NCI-H1092 (cell line): ENCODE measurements around the gene MPP2.
"Not testable (repeated sequence)": the region's sequence is repeated elsewhere in the genome, so short reads cannot be mapped to it uniquely, and the experiment has no call there.

Experiments used
- DNase-seq: peaks from one replicate; lab custom pipeline; 2025; lab: John Stamatoyannopoulos, UW

Gene MPP2

GRCh38 chr17:43846221-43846712 lies 61.1 kb downstream of the MPP2 start:
- DNase-seq, result peak; percentile 37

GRCh38 chr17:43845766-43846165 lies 61.6 kb downstream of the MPP2 start:
- no peak for DNase-seq

DNA sequence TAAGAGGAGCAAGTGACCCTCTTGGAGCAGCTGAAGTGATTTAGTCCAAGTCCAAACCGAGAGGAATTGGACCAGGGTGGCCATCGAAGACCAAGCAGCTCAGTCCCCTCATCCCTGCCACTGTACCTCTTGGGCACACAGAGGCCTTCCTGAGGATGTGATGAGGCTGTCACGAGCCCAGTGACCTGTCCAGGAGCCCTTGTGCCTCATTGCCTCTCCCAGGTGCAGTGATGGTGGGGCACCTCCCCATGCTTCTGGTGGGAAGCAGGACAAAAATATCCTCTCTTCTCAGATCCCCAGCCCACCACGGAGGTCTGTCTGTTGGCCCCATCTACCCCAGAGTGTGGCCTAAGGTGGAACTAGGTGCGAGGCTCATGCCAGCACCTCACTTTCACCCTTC lies 63.1 kb downstream of the MPP2 start:
- DNase-seq, result no peak

DNA sequence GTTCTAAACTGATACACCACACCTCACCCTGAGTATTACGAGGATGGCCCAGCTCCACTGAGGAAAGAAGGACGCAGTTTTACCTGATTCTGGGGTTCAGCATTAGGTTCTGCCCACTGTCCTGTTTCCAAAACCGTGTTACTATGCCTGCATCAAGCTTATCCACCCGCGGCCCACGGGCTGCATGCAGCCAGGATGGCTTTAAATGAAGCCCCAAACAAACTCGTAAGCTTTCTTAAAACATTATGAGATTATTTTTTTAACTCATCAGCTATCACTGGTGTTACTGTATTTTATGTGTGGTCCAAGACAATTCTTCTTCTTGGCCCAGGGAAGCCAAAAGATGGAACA lies 64.4 kb downstream of the MPP2 start:
- DNase-seq, result no peak

GRCh38 chr17:43842091-43842974 lies 65.0 kb downstream of the MPP2 start:
- DNase-seq, result not testable (repeated sequence)

DNA sequence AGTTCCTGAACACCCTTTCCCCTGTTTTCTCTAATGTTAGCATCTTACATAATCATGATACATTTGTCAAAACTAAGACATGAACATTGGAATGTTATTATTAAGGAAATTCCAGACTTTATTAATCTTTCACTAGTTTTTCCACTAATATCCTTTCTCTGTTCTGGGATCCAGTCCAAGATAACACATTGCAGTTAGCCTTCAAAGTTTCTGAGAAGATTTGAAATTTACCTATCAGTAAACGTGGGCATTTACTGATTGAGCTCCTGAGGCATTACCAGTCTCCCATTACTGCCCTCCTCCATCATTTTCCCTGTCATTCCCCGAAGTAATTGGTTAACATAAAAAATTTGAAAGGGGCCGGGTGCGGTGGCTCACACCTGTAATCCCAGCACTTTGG lies 66.1 kb downstream of the MPP2 start:
- DNase-seq, result no peak

GRCh38 chr17:43840814-43841213 lies 66.5 kb downstream of the MPP2 start:
- DNase-seq, result no peak

GRCh38 chr17:43839670-43840108 lies 67.6 kb downstream of the MPP2 start:
- DNase-seq, result peak; percentile 81

GRCh38 chr17:43834106-43834505 lies 73.2 kb downstream of the MPP2 start:
- DNase-seq, result no peak

DNA sequence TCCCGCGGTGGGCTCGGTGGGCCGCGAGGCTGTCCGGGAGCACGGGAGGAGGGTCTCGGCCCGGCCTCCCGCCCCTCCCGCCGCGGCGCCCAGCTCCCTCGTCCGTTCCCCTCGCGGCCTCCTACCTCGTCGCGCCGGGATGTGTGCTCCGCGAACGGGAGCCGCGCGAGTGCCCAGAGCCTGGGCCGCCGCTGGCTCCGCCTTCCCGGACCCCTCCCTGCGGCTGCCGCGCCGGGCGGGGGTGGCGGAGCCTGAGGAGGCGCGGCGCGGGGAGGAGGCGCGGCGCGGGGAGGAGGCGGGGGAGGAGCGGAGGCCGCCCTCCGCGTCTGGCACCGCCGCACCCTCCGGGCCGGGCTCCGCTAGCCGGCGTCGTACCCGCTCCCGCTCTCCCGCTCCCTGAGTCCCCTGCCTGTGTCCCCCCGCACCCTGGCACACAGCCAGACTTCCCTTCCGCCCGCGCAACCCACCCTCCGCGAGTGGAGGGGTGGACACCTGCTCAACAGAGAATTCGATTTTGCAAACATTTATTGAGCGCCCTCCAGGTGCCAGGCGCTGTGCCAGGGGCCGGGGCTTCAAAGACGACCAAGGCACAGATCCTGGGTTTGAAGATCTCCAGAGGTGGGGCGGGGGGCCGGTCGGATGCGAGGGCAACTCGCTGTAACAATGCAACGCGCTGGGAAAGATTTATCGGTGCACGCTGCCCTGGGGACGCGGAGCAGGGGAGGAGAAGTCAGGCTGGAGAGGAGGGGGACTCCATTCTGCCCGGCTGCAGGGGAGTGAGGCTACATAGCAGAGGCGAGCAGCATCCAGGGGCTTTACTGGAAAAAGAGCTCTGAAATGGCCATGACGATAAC lies 74.1 kb downstream of the MPP2 start, which contains the start of gene MPP3:
TSS of gene MPP3 (minus strand) at position 171 of the 854 bp plus-strand sequence. CDS start 1,240 bp downstream, outside the sequence.
- peak; percentile 57 for DNase-seq

- DNase-seq, result no peak
These were observed 75.0 kb downstream of the MPP2 start for GRCh38 chr17:43832168-43832975.

GRCh38 chr17:43831633-43832032 lies 75.7 kb downstream of the MPP2 start:
- DNase-seq, result no peak

- DNase-seq, result no peak
These were observed 76.7 kb downstream of the MPP2 start for GRCh38 chr17:43830510-43831140.

DNA sequence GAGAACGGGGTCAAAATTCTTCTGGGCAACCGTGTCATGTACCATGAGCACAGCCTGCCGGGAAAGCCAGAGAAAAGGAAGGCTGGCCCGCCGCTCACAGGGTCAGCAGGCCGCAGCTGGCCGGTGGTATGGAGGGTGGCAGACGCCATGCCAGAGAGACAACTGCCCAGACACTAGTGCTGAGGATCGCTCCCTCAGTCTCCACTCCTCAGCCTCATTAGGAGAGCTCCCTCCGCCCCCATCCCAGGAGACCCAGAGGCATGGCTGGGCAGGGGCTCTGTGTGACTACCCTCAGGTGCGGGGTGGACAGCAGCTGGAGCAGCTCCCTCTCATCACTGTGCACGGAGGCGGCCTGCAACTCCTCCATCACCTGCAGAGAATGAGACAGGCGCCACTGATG lies 77.6 kb downstream of the MPP2 start:
- DNase-seq, result no peak

DNA sequence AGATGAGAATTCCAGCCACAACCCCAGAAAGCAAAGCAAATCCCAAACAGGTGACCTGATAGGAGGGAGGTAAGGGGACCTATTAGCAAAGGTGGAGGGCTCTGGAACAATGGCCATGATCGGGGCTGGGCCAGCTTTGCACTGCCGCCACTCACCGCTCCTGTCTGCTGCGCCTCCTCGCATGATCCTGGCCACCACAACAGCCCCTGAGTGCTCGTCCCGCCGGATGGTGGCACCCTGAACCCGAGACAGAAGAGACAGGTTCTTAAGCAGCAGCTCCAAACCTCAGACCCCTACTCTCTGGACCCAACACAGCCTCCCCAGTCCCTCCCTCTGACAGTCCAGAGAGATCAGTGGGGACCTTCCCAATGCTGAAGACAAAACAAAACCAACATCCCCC lies 79.7 kb downstream of the MPP2 start:
- no peak for DNase-seq

GRCh38 chr17:43826206-43826605 lies 81.1 kb downstream of the MPP2 start:
- DNase-seq, result no peak

GRCh38 chr17:43825567-43825966 lies 81.8 kb downstream of the MPP2 start:
- DNase-seq, result no peak
